ENCODE measurements around the gene CTDP1.
"Not testable (repeated sequence)": the region's sequence is repeated elsewhere in the genome, so short reads cannot be mapped to it uniquely, and the experiment has no call there.

Gene CTDP1

DNA sequence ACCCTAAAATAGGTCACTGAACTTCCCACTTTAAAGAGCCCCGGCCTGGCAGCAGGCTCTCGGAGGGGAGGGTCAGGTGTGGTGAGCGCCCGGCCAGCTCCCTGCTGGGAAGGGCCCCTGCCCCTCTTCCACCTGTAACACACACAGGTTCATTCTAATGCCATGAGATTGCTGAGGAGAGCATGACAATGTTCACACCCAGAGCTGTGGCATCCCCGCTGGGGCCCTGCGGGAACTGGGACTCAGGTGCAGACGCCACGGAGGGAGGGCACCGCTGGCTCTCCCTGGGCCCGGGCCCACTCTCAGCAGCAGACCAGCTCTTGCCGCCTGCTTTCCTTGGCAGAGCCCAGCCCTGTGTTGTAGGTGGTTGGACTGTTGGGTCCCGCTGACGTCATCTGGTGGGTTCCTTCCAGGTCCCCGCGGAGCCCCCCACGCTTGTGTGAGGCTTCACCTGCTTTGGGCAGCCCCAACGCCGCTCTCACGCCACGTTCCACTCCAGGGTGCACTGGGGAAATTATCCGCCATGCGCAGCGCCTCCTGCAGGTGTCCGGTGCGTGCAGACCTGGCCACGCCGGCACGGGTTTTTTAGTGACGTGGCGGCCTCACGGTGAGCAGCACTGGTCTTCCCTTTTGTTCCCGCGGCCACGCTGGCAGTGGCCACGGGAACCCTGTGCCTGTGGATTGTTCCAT is 67.7 kb downstream of the CTDP1 start:
- DNase-seq: no peak

DNA sequence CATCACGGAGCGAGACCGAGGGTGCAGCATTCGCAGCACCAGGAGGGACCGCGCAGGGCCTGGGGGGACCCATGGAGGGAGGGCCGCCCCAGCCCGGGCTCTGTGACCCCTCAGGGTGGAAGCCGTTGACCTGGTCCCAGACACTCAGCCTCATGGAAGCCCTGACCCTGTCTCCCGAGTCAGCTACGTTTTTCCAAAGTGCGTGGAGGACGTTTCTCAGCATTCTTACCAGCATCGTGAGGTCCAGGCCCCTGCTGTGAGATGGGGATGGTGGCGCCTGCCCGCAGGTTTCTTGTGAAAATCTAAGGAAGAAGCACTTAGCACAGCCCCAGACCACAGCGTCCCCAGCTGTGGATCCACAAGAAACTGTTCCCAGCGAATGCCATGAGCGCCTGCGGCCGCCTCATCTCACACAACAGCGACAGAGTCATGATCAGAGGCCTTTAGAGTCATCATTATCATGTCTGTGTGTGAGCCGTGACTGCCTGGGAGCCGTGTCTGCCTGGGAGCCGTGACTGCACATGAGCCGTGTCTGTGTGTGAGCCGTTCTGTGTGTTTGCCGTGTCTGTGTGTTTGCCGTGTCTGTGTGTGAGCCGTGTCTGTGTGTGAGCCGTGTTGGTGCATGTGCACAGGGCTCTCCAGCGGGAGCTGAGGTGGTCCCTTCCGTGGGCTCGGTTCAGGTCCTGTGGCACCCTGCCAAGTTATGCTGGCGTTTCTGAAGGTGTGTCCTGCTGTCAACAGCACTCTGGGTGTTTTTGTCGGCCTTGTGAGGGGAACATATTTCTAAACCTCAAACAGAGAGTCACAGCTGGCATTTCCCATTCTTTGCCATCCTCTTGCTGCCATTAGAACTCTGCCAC is 68.9 kb downstream of the CTDP1 start:
- no peak for DNase-seq

DNA sequence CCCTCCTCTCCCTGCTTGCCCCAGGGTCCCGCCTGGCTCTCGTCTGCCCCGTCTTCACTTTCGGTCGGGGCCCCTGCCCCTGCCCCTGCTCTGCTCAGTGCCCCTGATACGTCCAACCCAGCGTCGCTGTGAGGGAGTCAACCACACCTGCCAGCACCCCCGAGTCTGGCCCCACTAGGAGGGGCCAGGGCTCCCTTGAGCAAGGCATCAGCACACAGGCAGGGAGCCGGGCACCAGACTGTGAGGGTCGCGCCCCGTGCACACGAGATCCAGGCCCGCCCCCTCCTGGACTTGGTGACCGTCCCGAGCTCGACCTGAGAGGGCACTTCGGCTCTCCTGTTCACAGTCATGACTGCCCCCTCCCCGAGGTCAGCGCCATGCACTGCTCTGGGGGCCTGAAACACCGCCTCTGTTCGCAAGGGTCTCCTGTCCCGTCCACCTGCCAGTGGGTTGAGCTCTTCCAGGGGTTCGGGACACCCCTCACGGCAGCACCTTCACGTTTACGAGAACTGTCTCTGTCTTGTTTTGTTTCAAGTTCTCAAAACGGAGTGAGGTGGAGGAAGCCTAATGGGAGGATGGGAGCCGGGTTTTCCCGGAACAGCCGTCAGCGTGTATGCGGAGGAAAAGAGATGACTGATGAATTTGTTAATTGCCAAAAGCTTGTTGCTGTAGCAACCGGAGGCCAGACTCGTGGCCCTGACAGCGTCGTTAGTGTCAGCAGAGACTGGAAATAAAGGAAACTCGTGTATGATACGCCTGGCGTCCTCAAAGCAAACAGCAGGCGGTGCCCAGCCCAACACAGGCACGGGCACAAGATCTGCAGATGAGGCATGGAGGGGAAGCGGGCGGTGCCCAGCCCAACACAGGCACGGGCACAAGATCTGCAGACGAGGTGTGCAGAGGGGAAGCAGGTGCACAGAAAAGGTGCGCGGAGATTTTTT is 69.9 kb downstream of the CTDP1 start:
- DNase-seq: no peak

DNA sequence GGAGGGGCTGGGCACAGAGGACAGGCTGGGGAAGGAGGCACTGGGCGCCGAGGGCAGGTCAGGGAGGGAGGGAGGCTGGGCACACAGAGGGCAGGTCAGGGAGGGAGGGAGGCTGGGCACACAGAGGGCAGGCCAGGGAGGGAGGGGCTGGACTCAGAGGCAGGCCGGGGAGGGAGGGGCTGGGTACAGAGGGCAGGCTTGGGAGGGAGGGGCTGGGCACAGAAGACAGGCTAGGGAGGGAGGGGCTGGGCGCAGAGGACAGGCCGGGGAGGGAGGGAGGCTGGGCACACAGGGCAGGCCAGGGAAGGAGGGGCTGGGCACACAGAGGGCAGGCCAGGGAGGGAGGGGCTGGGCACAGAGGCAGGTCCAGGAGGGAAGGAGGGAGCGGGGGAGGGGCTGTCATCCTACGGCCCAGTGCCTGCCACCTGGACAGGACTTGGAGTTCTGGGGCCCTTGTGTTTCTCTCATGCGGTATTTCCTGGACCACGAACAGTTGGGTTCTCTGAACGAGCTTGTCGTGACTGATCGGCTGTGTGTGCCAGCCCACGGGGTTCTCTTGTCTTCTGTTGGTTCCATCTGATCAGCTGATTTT is 71.5 kb downstream of the CTDP1 start:
- DNase-seq: peak in 2 of 14 donors; percentile 11 to 47

DNA sequence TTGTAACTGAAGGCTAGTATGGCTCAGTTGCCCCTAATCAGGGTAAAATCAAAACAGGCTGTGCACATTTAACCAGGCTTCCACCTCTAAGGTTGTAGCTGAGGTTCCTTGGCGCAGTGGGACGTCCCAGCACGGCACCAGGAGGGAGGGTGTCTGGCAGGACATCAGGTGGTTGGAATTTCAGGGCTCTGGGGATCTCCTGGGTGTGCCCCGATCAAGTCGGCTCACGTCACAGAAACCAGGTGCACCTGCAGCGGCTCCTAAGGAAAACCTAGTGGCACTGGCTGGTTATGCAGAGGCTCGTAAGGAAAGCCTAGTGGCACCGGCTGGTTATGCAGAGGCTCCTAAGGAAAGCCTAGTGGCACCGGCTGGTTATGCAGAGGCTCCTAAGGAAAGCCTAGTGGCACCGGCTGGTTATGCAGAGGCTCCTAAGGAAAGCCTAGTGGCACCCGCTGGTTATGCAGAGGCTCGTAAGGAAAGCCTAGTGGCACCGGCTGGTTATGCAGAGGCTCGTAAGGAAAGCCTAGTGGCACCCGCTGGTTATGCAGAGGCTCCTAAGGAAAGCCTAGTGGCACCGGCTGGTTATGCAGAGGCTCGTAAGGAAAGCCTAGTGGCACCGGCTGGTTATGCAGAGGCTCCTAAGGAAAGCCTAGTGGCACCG is 72.4 kb downstream of the CTDP1 start:
- not testable (repeated sequence) for DNase-seq

DNA sequence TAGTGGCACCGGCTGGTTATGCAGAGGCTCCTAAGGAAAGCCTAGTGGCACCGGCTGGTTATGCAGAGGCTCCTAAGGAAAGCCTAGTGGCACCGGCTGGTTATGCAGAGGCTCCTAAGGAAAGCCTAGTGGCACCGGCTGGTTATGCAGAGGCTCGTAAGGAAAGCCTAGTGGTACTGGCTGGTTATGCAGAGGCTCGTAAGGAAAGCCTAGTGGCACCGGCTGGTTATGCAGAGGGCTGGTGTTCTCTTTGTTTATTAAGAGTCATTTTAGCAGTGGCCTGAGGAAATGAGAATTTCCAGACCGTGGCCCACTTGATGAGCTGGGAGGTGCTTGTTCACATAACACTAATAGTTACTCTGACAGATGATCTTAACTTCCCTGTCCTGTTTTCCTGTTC is 73.3 kb downstream of the CTDP1 start:
- DNase-seq: not testable (repeated sequence)

DNA sequence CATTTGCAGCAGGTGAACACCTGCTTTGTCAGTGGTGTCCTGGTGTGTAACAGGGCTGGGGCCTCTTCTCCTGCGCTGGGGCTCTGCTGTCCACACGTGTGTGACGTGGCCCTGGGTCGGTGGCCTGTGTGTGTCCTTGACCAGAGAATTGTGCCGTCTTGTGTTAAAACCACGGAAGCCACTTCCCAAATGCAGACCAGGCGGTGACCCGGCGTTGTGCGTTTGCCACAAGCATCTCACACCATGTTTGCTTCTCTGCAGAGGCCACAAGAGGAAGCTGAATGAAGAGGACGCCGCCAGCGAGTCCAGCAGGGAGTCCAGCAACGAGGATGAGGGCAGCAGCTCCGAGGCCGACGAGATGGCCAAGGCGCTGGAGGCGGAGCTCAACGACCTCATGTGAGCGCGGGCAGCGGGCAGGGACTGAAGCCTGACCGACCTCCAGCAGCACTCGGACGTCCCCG is 73.8 kb downstream of the CTDP1 start:
- no peak for DNase-seq

DNA sequence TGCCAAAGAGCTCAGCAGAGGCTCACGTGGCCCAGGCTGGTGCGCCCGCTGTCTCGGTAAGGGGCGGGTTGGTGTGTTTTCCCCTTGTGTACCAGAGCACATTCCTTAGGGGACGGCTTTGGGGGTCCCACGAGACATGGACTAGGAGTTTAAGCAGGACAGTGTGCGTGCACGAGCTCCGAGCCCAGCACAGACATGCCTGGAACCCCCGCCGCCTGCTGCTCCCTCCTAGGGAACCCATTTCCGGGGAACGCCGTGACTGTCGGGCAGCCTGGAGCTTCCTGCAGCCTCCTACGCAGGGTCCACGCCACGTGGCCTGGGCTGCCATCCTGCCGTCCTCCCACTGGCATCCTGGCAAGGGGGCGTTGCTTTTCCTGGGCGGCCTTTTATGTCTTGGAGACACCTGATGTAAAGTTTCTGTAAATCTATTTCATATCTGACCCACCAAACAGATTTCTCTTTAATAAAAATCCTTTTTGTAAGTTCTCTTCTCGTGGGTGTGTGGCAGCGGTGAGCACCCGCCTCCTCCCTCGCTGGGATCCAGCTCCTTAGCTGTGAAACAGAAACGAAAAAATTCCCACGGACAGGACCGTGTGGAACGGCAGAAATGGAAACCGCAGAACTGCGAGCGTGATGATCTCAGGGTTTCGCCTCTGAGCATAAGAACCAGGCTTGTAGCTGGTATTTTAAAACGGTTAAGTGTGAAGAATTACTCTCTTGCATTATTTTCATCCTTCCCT is 74.6 kb downstream of the CTDP1 start:
- no peak for DNase-seq

DNA sequence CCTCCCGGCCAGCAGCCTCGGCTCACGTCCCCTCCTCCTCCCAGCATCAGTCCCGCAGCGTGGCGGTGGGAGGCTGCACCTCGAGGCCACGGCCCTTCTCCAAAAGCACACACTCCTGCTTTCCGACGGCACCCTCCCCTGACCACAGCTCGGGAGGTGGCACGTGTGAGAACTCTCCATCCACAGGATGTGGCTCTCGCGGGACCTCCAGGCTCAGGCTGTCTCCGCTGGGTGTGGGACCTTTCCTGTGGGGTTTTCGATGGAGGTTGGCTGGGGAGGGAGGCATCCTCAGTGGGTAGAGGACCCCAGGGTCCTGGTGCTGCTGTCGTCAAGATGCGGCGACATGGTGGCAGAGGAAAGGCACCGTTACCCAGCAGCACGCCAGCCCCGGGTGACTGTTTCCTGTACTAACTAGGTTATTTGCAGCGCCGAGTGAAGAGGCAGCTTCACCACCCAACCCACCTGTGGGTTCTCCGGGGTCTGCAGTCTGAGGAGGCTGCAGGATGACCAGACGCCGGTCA is 75.3 kb downstream of the CTDP1 start:
- DNase-seq: no peak

DNA sequence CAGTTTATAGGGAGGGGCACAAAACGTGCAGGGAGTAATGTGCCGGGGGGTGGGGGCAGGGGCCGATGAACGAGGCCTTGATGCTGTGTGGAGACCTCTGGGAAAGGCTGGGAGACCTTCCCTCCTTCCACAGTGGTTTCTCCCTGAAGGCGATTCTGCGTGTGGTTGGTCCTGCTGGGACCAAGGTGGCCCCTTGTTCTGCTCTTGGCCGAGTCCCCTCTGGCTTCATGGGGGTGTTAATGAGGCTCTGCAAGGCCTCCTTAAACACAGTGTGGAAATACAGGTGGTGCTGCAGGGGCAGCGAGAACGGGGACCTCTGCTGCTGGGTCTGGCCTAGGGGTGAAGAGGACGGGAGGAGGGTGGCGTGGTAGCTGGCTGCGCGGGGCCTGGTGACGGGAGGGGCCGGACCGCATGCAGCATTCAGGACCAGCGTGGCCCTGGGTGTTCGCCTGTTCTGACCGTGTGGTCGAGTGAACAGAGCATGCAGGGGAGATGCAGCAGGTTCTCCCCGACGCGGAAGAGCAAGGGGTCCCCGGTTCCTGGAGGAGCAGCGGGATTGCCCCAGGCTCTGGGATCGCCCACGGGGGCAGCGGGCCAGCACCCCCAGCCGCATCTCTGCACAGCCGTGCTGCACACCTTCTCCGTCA is 76.0 kb downstream of the CTDP1 start:
- DNase-seq: no peak

DNA sequence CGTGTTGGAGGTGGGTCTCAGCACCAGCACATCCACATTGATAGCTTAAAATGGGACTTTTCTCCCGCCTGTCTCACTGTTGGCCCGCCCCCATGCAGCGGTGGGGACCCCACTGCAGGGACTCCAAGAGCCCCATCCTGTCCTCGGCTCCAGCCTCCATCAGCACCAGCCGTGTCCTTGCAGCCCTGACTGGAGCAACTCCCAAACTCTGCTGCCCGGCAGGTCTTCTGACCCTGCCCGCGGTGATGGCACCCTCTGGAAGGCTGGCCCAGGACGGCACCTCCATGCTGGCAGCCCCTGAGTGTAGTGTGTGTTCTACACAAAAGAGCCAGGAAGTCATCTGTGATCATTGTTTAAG is 76.5 kb downstream of the CTDP1 start:
- DNase-seq: no peak

DNA sequence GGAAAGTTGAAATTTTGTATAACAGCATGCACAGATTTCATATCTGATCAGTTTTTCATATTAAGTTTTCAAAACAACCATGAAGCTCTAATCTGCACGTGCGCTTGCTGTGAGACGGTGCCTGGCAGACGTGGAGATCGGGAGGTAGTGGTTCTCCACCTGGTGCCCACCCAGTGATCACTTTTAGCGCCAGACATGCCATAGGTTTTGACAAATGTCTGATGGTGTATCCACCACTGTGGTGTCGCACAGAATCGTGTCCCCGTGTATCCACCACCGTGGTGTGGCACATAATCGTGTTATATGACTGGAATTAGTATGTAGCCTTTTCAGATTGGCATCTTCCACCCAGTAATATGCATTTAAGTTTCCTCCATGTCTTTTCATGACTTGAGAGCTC is 77.2 kb downstream of the CTDP1 start:
- no peak for DNase-seq

DNA sequence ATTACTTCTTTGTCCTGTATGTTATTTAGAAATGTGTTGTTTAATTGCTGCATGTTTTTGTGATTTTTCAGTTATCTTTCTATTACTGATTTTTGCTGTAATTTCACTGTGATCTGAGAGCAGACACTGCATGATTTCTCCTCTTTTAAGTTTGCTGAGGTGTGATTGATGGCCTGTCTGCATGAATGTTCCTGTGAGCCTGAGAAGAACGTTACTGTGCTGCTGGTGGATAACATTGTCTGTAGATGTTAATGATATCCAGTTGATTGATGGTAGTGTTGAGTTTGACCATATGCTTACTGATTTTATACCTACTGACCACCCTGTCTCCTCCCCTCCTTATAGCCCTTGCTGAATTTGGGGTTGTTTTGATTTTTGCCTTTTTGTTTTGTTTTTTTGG is 80.7 kb downstream of the CTDP1 start:
- no peak for DNase-seq

- no peak for DNase-seq
Observed at GRCh38 chr18:79760881-79761280, 81.3 kb downstream of the CTDP1 start.

GRCh38 chr18:79763407-79763806 is 83.8 kb downstream of the CTDP1 start:
- DNase-seq: no peak

DNA sequence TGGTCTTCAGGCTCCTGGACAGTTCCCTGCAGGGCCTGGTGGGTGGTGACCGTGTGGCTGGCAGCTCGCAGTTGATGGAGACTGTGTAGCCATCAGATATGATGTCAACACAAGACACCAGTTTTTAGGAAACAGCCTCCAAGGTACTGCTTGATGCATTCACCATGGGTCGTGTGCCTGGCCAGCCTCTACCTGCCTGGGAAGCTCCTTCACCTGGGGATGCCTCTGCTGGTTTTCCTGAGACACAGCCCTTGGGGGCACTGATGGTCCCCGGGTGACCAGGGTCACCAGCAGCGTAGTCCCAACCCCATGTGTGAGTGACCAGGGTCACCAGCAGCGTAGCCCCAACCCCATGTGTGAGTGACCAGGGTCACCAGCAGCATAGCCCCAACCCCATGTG is 84.5 kb downstream of the CTDP1 start:
- no peak for DNase-seq

GRCh38 chr18:79765491-79766245 is 86.1 kb downstream of the CTDP1 start:
- DNase-seq: no peak

DNA sequence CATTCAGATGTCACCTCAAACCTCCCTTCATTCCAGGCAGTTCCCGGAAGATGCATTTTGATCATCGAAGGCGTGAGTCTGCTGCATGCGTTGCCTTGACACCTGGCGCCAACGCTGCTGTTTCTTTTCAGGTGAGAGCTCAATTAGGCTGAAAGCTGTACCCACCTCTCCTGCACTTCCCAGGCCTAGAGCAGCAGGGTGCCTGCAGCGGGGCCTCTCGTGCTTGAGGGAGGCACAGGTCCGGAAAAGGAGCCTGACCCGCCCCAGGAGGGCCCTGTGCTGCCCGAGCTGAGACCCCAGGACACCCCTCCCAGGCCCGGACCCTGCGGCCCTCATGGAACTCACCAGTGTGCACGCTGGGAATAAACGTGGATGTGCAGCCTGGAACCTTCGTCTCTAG is 86.7 kb downstream of the CTDP1 start:
- DNase-seq: no peak

GRCh38 chr18:79768745-79769144 is 89.1 kb downstream of the CTDP1 start:
- DNase-seq: no peak

Data from C1 segment of cervical spinal cord (tissue), 14 donors.